ENCODE data around the gene FOXC1.

FOXC1 gene

GRCh38 chr6:1636272-1636825 lies 26.6 kb downstream of the FOXC1 start:
- no peak for DNase-seq (ENCODE audit: low read depth)
- no peak for TF ChIP-seq CTCF (IDR thresholded peaks at IDR 0.05; ENCODE audit: insufficient read depth, low read depth, low read length, missing control alignments)
- no peak overlapping the region for H3K4me3 ChIP-seq (ENCODE audit: low read length)

DNA sequence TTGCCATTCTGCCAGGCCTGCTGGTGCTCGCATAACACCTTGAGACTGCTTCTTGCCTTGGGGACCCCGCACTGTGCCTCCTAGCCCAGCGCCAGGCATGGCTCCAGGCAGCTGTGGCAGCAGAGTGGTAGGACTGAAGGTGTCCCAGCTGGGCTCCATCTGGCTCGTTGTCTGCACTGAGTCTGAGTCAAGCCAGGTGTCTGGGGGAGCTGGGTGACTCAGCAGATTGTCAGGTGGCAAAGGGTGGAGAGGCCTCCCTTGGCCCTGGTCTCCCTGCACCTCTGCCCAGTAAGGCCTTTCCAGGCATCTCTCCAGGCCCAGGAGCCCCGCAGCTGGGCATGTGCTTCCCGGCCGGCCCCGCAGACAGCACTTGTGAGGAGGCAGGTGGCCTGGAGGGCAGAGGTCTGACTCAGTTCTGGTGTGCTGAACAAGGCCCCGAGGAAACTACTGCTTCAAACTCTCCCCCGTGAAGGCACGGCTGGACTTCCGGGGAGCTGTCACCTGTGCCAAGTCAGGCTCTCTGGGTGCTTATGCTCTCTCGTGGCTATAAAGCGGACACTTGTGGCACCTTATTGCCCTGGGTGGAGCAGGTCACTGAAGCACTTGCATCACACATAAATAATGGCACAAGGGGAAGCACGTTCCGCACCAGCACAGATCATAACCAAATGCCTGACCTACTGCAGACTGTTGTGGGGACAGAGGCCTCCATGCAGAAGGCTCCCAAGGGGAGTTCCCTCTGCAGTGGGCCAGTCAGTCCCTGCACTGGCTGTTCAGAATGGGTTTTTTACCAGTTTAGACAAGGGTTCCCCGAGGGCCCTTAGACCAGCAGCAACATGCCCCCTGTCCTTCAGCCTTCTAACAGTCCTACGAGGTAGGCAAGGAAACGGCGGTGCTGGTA lies 27.5 kb downstream of the FOXC1 start:
- no peak overlapping the region for H3K4me3 ChIP-seq (ENCODE audit: low read length)
- peak; percentile 84 for DNase-seq (ENCODE audit: low read depth)
- no peak for TF ChIP-seq CTCF (IDR thresholded peaks at IDR 0.05; ENCODE audit: insufficient read depth, low read depth, low read length, missing control alignments)

- TF ChIP-seq CTCF (IDR thresholded peaks at IDR 0.05; ENCODE audit: insufficient read depth, low read depth, low read length, missing control alignments) = no peak
These were observed 29.7 kb downstream of the FOXC1 start for GRCh38 chr6:1639430-1639829.

DNA sequence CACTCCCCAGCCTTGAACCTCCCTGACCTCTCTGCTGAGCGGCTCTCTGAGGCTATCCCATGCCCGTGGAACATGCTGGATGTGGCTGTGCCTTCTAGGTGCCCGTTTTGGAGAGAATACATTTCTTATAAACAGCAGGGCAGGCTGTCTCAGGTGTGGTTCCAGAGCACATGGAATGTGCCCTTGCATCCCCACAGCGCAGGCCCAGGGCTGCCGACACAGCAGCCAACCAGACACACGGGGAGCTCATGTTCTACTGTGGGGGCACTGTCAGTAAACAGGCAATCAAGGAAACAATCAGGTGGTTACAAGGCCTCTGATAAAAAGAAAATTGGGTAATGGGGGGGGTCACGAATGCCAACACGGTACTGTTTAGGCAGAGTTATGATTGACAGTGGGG lies 30.8 kb downstream of the FOXC1 start:
- TF ChIP-seq CTCF (IDR thresholded peaks at IDR 0.05; ENCODE audit: insufficient read depth, low read depth, low read length, missing control alignments) = no peak
- DNase-seq (ENCODE audit: low read depth) = no peak
- no peak overlapping the region for H3K4me3 ChIP-seq (ENCODE audit: low read length)

More at GRCh38 chr6:1639430-1639829, 29.7 kb downstream of the FOXC1 start:
- H3K4me3 ChIP-seq (ENCODE audit: low read length) = no peak overlapping the region
- DNase-seq (ENCODE audit: low read depth) = no peak

DNA sequence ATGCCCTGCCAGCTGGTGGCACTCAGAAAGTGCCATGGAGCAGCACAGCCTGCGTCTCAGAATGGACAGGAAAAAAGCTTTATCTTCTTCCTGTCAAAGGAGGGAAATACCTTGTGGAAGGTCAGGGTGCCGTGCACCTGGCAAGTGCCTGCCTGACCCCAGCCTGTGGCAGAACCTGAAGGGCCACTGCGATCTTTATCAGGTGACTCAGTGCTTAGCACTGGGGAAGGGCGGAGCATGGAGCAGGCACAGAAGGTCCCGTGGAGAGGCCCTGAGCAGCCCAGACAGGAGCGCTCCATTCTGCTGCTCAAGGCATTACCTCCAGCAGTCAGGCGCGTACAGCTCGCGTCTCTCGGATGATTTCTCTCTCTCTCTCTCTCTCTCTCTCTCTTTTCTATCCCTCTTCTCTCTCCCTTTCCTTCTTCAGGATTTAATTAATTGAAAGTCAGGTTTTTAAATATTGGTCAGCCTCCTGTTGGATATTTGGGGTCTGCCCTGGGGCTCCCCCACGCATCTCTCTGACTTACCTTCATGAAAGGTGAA lies 31.7 kb downstream of the FOXC1 start:
- TF ChIP-seq CTCF (IDR thresholded peaks at IDR 0.05; ENCODE audit: insufficient read depth, low read depth, low read length, missing control alignments) = no peak
- no peak overlapping the region for H3K4me3 ChIP-seq (ENCODE audit: low read length)
- DNase-seq (ENCODE audit: low read depth) = peak; percentile 80

DNA sequence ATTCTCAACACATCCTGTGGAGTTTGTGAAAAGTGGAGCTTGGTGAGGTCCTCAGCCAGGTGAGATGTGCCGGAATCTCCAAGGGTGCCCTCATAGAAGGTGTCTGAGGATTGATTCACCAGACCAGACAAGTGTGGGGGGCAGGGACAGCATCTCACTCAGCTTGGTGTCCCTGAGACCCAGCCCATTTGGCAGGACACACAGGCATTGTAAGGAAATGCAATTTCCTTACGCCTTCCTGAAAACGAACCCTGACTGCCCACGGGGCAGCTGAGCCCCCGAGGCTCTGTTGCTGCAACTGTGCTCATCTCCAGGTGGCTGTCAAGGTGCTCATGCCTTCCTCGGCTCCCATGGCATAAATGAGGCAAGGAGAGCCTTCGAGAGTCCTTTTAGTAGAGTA lies 33.4 kb downstream of the FOXC1 start:
- no peak overlapping the region for H3K4me3 ChIP-seq (ENCODE audit: low read length)
- no peak for TF ChIP-seq CTCF (IDR thresholded peaks at IDR 0.05; ENCODE audit: insufficient read depth, low read depth, low read length, missing control alignments)
- DNase-seq (ENCODE audit: low read depth) = no peak

Data from epithelial cell of esophagus (primary cell).